ENCODE data around the gene NHEJ1.

Gene NHEJ1

DNA sequence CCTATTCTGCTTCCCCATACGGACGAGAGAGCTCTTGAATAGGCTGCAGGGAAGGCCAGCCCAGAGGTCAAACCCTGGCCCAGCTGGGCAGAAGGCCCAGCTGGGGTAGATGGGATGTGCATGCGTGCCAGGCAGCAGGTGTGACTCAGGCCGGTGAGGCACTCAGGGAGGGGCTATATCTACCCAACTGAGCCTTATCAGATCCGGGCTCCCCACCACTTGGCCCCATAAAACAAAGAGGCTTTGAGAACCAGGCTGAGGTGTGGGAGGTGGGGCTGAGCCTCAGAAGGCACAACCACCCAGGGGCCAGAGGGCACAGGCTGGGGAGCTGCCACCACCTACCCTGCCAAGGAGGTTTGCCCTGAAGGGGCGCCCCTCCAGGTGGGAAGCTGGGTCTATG, 111.3 kb downstream of the NHEJ1 start:
- H3K9ac ChIP-seq (ENCODE audit: low read length): no peak overlapping the region

DNA sequence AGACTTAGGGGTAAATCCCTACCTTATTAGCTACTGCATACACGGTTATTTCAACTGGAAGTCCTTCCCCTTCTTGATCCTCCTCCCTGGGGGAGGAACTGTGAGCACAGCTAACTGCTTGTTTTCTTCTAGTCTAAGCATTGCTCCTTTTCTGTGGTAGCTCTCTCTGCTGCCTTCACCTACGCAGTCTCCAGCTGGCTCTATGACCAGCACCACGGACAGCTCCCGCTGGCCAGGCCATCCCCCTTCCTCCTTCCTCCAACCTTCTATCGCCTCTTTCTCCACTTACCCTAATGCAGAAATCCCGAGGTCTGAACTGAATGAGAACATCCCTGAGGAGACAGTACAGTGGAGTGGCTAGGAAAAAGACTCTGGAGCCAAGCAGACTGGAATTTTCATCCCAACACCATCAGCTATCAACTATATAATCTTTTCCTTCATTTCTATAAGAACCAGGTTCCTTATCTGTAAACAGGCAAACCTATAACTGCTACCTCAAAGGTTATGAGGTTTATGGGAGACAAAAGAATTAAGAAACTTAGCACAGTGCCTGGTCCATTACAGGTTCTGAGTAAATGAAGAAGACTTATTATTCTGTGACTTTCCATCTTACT, 114.6 kb downstream of the NHEJ1 start:
- peaks cover 3% of the 10 kb centered on the region for H3K27me3 ChIP-seq (ENCODE audit: control insufficient read depth, insufficient read depth, low read length)
- no peaks in the 10 kb centered on the region for H3K9me3 ChIP-seq (ENCODE audit: control insufficient read depth, low read length)
- no peak overlapping the region for H3K4me3 ChIP-seq (ENCODE audit: low read length)
- no peaks in the 10 kb centered on the region for H3K36me3 ChIP-seq (ENCODE audit: control insufficient read depth, insufficient read depth, low read length)
- no peak overlapping the region for H3K9ac ChIP-seq (ENCODE audit: low read length)
- peaks cover 24% of the 10 kb centered on the region for H3K4me1 ChIP-seq (ENCODE audit: control insufficient read depth, insufficient read depth, low read length)

More for the DNA sequence above, 111.3 kb downstream of the NHEJ1 start:
- Histone ChIP-seq H3K9me3 (ENCODE audit: control insufficient read depth, low read length) (no peaks in the 10 kb centered on the region), H3K36me3 (ENCODE audit: control insufficient read depth, insufficient read depth, low read length) (no peaks in the 10 kb centered on the region), H3K4me3 (ENCODE audit: low read length) (no peak overlapping the region), H3K4me1 (ENCODE audit: control insufficient read depth, insufficient read depth, low read length) (peaks cover 18% of the 10 kb centered on the region), H3K27me3 (ENCODE audit: control insufficient read depth, insufficient read depth, low read length) (no peaks in the 10 kb centered on the region)

- no peak overlapping the region for H3K9ac ChIP-seq (ENCODE audit: low read length)
- no peaks in the 10 kb centered on the region for H3K9me3 ChIP-seq (ENCODE audit: control insufficient read depth, low read length)
- H3K36me3 ChIP-seq (ENCODE audit: control insufficient read depth, insufficient read depth, low read length): no peaks in the 10 kb centered on the region
- H3K4me1 ChIP-seq (ENCODE audit: control insufficient read depth, insufficient read depth, low read length): peaks cover 20% of the 10 kb centered on the region
- H3K4me3 ChIP-seq (ENCODE audit: low read length): no peak overlapping the region
- H3K27me3 ChIP-seq (ENCODE audit: control insufficient read depth, insufficient read depth, low read length): peaks cover 3% of the 10 kb centered on the region
Measured at GRCh38 chr2:219042750-219043149, 117.9 kb downstream of the NHEJ1 start.

GRCh38 chr2:219042157-219042556, 118.5 kb downstream of the NHEJ1 start:
- Histone ChIP-seq H3K9ac (ENCODE audit: low read length) (no peak overlapping the region), H3K27me3 (ENCODE audit: control insufficient read depth, insufficient read depth, low read length) (peaks cover 3% of the 10 kb centered on the region), H3K36me3 (ENCODE audit: control insufficient read depth, insufficient read depth, low read length) (no peaks in the 10 kb centered on the region), H3K4me1 (ENCODE audit: control insufficient read depth, insufficient read depth, low read length) (peaks cover 25% of the 10 kb centered on the region), H3K4me3 (ENCODE audit: low read length) (no peak overlapping the region), H3K9me3 (ENCODE audit: control insufficient read depth, low read length) (no peaks in the 10 kb centered on the region)

- H3K9ac ChIP-seq (ENCODE audit: low read length): no peak within 1 kb of the TSS
- H3K27me3 ChIP-seq (ENCODE audit: control insufficient read depth, insufficient read depth, low read length): peaks cover 3% of the 10 kb centered on the region
- no peaks in the 10 kb centered on the region for H3K9me3 ChIP-seq (ENCODE audit: control insufficient read depth, low read length)
- H3K4me3 ChIP-seq (ENCODE audit: low read length): no peak within 1 kb of the TSS
- H3K36me3 ChIP-seq (ENCODE audit: control insufficient read depth, insufficient read depth, low read length): no peaks in the 10 kb centered on the region
- peaks cover 25% of the 10 kb centered on the region for H3K4me1 ChIP-seq (ENCODE audit: control insufficient read depth, insufficient read depth, low read length)
Measured at GRCh38 chr2:219041252-219041651, 119.4 kb downstream of the NHEJ1 start, which contains the start of gene CFAP65. CFAP65 (minus strand) TSS chr2:219041516; CDS start chr2:219039048, 2,468 bp downstream.

DNA sequence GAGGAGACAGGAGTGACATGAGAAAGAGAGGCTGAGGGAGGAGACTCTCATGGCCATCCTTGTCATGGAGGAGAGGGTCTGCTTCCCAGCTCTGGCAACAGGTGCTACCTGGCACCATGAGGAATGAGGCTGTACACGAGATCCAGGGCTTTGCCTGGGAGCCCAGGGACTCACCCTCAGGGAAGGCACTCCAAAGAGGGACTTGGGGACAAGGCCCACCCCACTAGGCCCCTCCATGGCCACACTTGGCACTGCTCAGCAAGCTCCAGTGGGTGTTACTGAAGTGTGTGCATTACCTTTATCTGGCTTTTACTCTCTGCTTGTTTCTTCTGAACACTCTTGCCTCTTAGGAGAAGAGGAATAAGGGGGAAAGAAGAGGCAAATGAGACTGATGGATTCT, 122.0 kb downstream of the NHEJ1 start:
- peaks cover 3% of the 10 kb centered on the region for H3K27me3 ChIP-seq (ENCODE audit: control insufficient read depth, insufficient read depth, low read length)
- no peaks in the 10 kb centered on the region for H3K9me3 ChIP-seq (ENCODE audit: control insufficient read depth, low read length)
- H3K9ac ChIP-seq (ENCODE audit: low read length): no peak overlapping the region
- no peaks in the 10 kb centered on the region for H3K36me3 ChIP-seq (ENCODE audit: control insufficient read depth, insufficient read depth, low read length)
- peaks cover 25% of the 10 kb centered on the region for H3K4me1 ChIP-seq (ENCODE audit: control insufficient read depth, insufficient read depth, low read length)
- no peak overlapping the region for H3K4me3 ChIP-seq (ENCODE audit: low read length)

GRCh38 chr2:219037783-219038499, 122.7 kb downstream of the NHEJ1 start:
- Histone ChIP-seq H3K4me1 (ENCODE audit: control insufficient read depth, insufficient read depth, low read length) (peaks cover 23% of the 10 kb centered on the region), H3K36me3 (ENCODE audit: control insufficient read depth, insufficient read depth, low read length) (no peaks in the 10 kb centered on the region), H3K9ac (ENCODE audit: low read length) (no peak overlapping the region), H3K9me3 (ENCODE audit: control insufficient read depth, low read length) (no peaks in the 10 kb centered on the region), H3K27me3 (ENCODE audit: control insufficient read depth, insufficient read depth, low read length) (peaks cover 3% of the 10 kb centered on the region), H3K4me3 (ENCODE audit: low read length) (no peak overlapping the region)

GRCh38 chr2:219035942-219036341, 124.7 kb downstream of the NHEJ1 start:
- H3K4me1 ChIP-seq (ENCODE audit: control insufficient read depth, insufficient read depth, low read length): peaks cover 19% of the 10 kb centered on the region
- no peaks in the 10 kb centered on the region for H3K27me3 ChIP-seq (ENCODE audit: control insufficient read depth, insufficient read depth, low read length)
- no peaks in the 10 kb centered on the region for H3K36me3 ChIP-seq (ENCODE audit: control insufficient read depth, insufficient read depth, low read length)
- H3K4me3 ChIP-seq (ENCODE audit: low read length): no peak overlapping the region
- no peaks in the 10 kb centered on the region for H3K9me3 ChIP-seq (ENCODE audit: control insufficient read depth, low read length)
- no peak overlapping the region for H3K9ac ChIP-seq (ENCODE audit: low read length)

- Histone ChIP-seq H3K27me3 (ENCODE audit: control insufficient read depth, insufficient read depth, low read length) (no peaks in the 10 kb centered on the region), H3K4me3 (ENCODE audit: low read length) (no peak overlapping the region), H3K36me3 (ENCODE audit: control insufficient read depth, insufficient read depth, low read length) (no peaks in the 10 kb centered on the region)
Measured at GRCh38 chr2:219034823-219035222, 125.8 kb downstream of the NHEJ1 start.

DNA sequence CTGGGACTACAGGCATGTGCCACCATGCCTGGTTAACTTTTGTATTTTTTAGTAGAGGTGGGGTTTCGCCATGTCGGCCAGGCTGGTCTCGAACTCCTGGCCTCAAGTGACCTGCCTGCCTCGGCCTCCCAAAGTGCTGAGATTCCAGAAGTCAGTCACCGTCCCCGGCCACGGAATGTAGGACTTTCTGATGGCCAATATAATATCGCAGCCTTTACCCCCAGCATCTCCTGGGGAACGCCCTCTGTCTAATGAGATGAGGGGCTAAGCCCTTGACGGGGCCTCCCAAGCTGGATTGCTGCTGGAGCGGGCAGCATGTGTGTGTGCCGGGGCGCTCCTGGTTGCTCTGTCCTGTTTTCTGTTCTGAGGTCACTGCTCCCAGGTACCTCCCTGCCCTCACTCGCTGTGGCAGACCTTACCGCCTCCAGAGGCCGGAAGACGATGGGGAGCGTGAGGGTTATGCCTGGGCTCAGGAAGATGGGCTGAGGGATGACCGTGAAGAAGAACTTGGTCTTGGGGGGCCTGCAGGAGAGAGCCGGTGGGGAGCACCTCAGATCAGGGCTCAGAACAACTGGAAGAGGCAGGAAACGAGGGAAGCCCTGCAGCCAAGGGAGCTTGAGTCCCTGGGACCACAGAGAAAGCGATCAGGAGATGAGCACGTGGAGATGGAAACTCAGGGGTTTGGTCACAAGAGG, 128.4 kb downstream of the NHEJ1 start:
- Histone ChIP-seq H3K4me1 (ENCODE audit: control insufficient read depth, insufficient read depth, low read length) (no peaks in the 10 kb centered on the region), H3K36me3 (ENCODE audit: control insufficient read depth, insufficient read depth, low read length) (no peaks in the 10 kb centered on the region), H3K27me3 (ENCODE audit: control insufficient read depth, insufficient read depth, low read length) (peaks cover 3% of the 10 kb centered on the region), H3K9me3 (ENCODE audit: control insufficient read depth, low read length) (no peaks in the 10 kb centered on the region), H3K4me3 (ENCODE audit: low read length) (no peak overlapping the region), H3K9ac (ENCODE audit: low read length) (no peak overlapping the region)

More at GRCh38 chr2:219034823-219035222, 125.8 kb downstream of the NHEJ1 start:
- Histone ChIP-seq H3K9ac (ENCODE audit: low read length) (no peak overlapping the region), H3K4me1 (ENCODE audit: control insufficient read depth, insufficient read depth, low read length) (peaks cover 19% of the 10 kb centered on the region), H3K9me3 (ENCODE audit: control insufficient read depth, low read length) (no peaks in the 10 kb centered on the region)

DNA sequence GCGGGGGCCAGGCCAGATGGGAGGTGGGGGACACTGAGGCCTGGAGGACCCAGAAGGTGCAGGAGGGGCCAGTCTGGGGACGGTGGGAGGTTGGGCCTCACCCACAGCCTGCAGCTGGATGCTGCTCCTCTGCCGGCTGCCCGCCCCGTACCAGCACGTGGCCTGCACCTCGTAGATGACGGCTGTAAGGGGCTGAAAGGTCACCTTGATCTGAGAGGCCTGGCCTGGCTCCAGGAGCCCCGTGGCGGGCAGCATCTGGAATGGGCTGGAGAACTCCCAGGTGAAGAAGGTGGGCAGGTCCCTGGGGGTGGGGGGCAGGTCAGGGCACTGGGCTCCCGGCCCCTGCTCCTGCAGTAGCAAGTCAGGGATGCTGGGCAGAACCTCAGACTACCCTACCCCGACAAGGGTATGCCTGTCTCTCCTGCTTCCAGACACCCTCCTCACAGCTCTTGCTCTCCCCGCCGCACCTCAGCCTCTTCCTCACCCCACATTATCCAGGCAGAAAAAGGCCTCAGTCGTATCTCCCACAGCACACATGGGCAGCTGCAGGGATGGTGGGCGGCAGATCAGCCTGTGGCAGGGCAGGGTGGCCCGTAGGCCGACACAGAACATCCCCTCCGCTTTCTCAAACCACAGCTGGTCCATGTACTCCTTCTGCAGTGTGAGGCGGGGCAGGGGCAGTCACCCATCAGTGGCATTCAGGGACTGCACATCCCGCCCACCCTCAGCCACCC, 129.4 kb downstream of the NHEJ1 start:
- Histone ChIP-seq H3K27me3 (ENCODE audit: control insufficient read depth, insufficient read depth, low read length) (peaks cover 3% of the 10 kb centered on the region), H3K9me3 (ENCODE audit: control insufficient read depth, low read length) (no peaks in the 10 kb centered on the region), H3K36me3 (ENCODE audit: control insufficient read depth, insufficient read depth, low read length) (no peaks in the 10 kb centered on the region), H3K9ac (ENCODE audit: low read length) (no peak overlapping the region), H3K4me1 (ENCODE audit: control insufficient read depth, insufficient read depth, low read length) (no peaks in the 10 kb centered on the region), H3K4me3 (ENCODE audit: low read length) (no peak overlapping the region)
